PC-3 (cell line): Measurements from ENCODE around the gene TMEM132D.

Source experiments
- CTCF ChIP-seq: fragments of 300-600 bp; sonication (generic); conservative IDR thresholded peaks from 2 replicates; pipeline ENCODE4 v1.5.1; 2017; ENCODE audit warnings: antibody characterized with exemption, low read depth, mild to moderate bottlenecking, low read length
- EZH2 ChIP-seq: fragments of 300-600 bp; sonication (generic); IDR thresholded peaks from one replicate; pipeline ENCODE4 v1.6.1; 2017; ENCODE audit warnings: antibody characterized with exemption, mild to moderate bottlenecking, low read length; ENCODE audit not compliant: unreplicated experiment
- EZH2phosphoT487 ChIP-seq: fragments of 300-600 bp; sonication (generic); IDR thresholded peaks from 2 replicates; pipeline ENCODE4 v1.6.1; 2018; ENCODE audit warnings: mild to moderate bottlenecking, antibody characterized with exemption, low read length, borderline replicate concordance

- TF ChIP-seq CTCF, result no peak
- no peak for TF ChIP-seq EZH2phosphoT487
- TF ChIP-seq EZH2, result no peak
These were observed 339.1 kb downstream of the TMEM132D start for GRCh38 chr12:129564768-129565167.
